Germinal center (tissue), 1 donor: ENCODE data around the gene BCAS3.

Experiments
- DNase-seq: peaks from one replicate; pipeline ENCODE4 v3.0.0; 2012; ENCODE audit warnings: mixed read lengths, low spot score

Gene BCAS3

DNA sequence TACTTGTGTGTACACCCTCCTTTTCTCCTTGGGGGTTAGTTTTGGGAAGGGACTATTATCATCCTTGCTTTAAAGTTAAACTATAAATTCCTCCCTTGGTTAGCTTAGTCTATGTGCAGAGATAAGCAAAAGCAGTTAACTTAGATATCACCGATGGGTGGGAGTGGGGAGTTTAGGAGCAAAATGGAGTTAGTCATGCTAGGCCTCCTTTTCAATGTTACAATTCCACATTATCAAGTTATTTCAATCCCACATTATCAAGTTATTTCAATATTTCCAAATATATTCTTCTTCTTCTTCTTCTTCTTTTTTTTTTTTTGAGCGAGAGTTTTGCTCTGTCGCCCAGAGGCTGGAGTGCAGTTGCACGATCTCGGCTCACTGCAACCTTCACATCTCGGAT, 1.7 kb upstream of the BCAS3 start:
- DNase-seq: no peak

DNA sequence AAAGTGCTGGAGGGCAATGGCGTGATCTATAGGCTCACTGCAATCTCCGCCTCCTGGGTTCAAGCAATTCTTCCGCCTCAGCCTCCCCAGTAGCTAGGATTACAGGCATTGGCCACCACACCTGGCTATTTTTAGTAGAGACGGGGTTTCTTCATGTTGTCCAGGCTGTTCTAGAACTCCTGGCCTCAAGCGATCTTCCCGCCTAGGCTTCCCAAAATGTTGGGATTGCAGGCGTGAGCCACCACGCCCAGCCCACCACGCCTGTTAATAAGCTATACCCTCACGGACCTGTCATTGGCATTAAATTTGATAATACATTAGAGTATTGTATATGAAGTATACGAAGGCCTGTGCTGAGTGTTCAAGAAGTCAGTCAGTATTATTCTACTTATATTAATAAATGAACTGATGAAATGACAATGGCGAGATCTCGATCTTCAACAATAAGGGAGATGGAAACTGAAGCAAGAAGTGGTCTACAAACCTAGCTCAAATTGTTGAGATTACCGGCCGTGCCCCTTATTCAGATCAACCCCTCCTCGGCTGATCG, 818 bp upstream of the BCAS3 start:
- no peak for DNase-seq

DNA sequence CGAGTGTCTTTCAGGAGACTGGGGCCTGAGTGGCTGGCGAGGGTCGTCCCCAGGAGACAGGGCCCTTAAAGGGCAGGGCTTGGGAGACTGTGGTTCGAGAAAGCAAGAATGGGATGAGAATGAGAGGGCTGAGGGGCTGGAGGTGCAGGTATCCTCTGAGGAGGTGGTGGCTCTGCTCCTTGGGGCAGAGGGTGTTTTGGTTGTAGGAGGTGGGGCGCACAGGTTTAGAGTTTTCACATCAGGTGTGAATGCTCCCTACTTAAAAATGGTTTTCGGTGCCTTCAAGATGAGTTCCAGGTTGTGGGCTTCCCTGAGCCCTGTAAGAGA, 430 bp downstream of the BCAS3 start:
- DNase-seq: peak; percentile 12

DNA sequence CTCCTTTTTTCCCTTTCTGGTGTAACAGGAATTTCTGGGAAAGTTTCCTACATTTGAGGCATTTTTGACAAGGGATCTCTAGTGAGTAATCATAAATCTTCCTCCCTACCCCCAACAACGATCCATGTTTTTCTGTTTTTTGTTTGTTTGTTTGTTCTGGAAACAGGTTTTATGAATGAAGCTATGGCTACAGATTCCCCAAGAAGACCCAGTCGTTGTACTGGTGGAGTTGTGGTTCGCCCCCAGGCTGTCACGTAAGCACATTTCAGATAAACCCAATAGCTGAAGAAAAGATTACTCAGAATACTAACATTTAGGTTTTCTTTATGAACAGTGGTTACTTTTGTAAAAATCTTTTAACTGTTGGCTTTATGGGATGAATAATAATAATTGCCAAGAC, 1.6 kb downstream of the BCAS3 start:
- no peak for DNase-seq

DNA sequence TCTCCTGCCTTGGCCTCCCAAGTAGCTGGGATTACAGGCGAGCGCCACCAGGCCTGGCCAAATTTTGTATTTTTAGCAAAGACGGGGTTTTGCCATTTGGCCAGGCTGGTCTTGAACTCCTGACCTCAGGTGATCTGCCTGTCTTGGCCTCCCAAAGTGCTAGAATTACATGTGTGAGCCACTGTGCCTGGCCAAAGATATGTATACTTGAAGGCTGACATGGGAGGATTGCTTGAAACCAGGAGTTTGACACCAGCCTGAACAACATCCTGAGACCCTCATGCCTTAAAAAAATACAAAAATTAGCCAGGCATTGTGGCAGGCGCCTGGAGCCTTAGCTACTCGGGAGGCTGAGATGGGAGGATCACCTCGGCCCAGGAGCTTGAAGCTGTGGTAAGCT, 3.1 kb downstream of the BCAS3 start:
- DNase-seq: no peak

DNA sequence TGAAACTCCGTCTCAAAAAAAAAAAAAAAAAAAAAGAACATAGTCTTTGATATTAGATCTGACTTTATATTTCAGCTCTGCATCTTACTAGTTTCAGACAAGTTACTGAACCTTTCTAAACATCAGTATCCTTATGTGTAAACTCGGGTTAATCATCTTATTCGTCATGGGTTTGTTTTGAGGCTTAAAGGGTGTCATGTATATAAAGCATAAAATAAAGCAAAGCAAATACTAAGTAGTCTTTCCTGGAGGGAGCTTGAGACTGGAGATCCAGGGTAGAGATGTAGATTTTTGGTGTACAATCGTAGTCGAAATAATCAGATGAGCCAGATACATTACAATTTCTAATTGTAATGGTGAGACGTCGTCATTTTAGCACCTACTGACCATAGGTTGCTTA, 7.8 kb downstream of the BCAS3 start:
- no peak for DNase-seq

DNA sequence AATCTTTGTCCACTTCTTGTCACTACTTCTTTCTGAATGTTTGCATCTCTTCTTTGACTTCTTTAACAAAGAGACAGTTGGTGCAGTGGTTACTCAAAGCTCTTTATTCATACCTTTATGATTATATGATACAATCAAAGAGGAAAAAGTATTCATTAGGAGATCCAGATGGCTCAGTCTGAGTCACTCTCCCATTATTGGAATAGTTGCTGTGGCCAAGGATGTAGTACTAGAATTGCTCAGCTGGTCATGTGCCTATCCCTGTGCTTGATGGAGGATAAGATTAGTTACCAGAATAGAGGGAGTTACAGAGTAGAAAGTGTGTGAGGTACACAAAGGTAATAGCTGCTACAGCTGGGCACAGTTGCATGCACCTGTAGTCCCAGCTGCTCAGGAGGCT, 18.3 kb downstream of the BCAS3 start:
- no peak for DNase-seq

DNA sequence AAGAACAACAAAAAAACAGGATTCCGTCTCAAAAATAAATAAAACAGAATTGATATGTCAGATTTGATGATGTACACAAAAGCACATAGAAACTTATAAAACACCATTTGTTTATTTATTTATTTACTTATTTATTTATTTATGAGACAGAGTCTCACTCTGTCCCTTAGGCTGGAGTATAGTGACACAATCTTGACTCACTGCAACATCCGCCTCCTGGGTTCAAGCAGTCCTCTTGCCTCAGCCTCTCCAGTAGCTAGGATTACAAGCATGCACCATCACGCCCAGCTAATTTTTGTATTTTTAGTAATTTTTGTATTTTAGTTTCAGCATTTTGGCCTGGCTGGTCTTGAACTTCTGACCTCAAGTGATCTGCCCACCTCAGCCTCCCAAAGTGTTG, 21.4 kb downstream of the BCAS3 start:
- no peak for DNase-seq

DNA sequence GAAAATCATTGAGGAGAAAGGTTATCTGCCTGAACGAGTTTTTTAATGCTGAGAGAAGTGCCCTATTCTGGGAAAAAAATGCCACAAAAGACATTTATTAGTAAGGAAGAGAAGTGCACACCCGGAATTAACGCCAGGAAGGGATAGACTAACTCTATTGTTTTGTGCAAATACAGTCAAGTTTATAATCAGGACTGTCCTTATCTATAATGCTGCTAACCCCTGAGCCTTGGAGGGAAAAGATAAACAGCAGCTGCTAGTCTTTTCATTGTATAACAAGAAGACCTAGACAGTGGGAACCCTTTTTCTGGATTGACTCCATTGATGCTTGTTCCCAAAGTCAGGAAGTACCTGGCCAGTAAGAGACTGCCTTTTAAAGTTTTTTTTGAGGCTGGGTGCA, 26.5 kb downstream of the BCAS3 start:
- no peak for DNase-seq

DNA sequence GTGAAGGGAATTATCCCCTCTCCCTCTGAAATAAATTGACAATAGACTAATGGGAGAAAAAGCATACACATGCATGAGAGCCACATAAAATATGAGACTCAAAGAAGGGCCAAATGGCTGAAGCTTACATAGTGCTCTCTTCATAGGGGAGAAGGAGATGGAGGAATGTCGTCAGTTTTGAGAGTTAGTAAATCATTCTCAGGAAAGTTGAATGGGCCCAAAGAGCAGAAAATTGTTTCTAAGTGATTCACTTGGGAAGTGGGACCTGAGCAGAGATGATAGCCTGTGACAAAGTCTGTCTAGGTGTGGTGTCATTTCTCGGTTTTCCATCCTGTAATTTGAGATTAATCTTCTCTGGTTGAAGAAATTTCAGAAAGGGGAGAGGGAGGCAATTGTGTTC, 35.0 kb downstream of the BCAS3 start:
- no peak for DNase-seq

DNA sequence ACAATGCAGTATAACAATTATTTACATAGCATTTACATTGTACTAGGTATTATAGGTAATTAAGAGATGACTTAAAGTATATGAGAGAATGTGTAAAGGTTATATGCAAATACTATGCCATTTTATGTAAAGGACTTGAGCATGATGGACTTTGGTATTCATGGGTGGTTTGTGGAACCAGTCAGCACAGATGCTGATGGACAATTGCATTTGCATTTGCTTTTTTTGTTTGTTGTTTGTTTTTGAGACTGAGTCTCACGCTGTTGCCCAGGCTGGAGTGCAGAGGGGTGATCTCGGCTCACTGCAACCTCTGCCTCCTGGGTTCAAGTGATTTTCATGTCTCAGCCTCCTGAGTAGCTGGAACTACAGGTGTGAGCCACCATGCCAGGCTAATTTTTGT, 36.0 kb downstream of the BCAS3 start:
- no peak for DNase-seq

DNA sequence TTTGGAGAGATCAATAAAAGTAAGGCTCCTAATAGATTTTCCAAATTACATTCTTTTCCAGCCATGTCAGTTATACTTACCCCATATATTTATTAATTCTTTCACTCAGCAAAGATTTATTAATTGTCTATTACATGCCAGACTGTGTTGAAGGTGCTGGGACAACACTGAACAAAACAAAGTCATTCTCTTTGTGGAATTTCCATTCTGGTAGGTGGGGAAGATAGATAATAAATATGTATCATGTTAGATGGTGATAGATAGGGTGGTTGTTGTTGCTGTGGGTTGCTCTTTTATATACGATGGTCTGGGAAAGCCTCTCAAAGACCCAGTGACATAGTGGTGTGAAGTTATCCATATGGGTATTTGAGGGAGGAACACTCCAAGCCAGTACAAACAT, 39.1 kb downstream of the BCAS3 start:
- DNase-seq: no peak

DNA sequence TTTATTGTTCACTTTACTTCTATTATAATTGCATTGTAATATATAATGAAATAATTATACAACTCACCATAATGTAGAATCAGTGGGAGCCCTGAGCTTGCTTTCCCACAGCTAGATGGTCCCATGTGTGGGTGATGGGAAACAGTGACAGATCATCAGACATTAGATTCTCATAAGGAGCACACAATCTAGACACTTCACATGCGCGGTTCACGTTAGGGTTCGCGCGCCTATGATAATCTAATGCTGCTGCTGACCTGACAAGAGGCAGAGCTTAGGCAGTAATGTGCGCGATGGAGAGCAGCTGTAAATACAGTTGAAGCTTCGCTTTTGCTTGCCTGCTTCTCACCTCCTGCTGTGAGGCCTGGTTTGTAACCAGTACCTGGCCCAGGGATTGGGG, 40.2 kb downstream of the BCAS3 start:
- DNase-seq: no peak

DNA sequence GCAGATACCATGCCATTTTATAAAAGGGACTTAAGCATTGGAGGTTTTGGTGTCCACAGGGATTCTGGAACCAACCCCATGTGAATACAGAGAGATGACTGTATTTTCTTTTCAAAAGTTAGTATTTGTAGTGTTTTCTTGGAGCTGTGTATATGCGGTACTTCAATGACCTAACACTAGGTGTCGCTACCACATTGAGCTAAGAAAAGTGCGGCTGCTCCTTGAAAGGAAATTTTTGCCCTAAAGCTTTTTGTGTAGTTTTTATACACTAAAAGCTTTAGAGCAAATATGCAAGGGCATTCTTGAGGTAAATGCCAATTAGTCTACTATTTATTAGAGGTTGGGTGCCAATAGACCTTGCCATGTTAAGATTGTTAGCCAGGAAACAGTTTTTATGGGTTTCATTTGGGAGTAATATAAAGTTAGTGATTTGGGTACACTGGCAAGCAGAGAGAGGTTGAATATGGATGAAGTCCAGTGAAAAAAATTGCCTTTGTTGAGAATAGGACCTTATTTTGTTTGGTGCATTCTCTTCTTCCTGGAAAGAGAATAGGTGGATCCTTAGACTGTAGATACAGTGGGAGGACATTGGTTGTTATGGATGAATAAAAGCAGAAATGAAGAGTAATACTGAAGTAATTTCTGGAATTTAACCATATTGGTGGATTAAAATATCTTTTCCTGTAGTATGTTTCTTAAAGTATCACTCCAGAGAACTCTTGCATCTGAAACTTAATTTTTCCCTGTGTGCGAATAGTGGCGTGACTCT, 43.3 kb downstream of the BCAS3 start:
- peak; percentile 44 for DNase-seq

DNA sequence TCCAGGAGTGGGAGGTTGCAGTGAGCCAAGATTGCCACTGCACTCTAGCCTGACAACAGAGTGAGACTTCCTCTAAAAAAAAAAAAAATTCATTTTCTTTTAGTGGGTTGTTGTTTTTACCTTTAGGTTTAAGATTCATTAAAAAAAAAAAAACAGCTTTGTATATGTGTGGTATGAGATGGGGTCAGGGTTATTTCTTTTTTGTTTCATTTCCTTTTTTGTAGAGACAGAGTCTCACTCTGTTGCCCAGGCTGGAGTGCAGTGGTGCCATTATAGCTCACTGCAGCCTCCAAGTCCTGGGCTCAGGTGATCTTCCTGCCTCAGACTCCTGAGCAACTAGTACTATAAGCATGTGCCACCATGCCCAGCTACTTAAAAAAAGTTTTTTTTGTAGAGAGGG, 47.0 kb downstream of the BCAS3 start:
- no peak for DNase-seq

DNA sequence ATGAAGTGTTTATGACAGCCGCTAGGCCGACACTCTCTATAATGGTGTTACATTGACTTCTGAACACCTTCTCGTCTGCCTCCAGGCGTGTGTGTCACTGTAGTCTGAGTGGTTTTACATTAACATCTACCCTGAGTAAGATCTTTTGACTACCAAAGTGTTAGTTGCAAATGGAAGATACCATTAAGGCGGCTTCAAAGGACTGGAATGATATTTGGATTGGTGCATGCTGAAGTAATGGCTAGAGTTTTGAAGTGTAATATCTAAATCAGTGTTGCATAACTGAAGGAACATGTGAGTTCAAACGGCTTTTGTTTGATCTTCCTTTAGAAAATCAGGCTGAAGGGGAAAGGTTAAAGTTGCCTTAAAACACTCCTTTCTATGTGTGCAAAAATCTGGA, 52.2 kb downstream of the BCAS3 start:
- DNase-seq: no peak

DNA sequence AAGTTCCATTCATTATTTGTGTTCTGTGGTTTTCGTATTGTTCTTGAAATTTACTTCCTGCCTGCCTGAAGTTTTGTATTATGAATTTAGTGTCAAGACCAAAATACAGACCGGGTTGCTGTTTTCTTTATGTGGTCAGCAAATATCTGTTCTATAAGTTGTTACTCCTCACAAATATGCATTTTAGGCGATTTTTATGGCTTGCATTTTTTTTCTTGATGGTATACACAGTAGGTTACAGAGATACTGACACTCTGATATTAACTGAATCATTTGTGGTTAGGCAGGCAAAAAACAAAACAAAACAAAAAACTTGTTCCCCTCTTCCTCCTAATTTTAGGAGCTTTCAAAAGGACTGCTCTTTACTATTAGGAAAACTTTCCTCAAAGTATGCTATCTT, 52.6 kb downstream of the BCAS3 start:
- DNase-seq: no peak

DNA sequence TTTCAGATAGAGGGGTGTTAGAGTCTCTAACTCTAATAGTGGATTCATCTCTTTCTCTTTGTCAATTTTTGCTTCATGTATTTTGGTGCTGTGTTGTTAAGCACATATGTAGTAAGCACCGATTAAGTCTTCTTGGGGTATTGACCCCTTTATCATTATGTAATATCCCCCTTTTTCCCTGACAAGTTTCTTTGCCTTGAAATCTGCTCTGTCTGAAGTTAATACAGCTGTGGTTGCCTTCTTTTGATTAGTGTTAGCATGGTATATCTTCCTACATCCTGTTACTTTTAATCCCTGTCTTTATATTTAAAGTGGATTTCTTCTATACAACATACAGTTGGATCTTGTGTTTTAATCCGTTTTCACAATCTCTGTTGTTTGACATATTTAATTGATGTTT, 60.6 kb downstream of the BCAS3 start:
- no peak for DNase-seq

DNA sequence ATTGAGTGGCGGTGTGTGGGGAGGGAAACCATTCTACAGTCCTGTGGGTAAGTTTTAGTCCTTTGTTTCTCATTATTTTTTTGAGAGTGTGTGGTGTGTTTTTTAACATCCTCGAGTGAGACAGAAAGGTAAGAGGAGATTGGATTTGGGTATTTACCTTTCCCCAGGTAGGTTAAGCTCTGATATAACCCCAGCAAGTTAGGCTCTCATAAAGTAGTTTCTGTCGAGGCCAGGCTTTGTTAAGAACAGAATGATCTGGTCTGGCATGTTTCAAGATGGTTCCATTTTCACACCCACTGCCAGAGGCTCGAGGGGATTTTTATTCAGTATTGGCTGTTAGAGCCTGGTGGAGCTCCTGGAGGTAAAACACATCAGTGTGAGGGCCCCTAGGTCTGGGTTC, 62.9 kb downstream of the BCAS3 start:
- DNase-seq: no peak

DNA sequence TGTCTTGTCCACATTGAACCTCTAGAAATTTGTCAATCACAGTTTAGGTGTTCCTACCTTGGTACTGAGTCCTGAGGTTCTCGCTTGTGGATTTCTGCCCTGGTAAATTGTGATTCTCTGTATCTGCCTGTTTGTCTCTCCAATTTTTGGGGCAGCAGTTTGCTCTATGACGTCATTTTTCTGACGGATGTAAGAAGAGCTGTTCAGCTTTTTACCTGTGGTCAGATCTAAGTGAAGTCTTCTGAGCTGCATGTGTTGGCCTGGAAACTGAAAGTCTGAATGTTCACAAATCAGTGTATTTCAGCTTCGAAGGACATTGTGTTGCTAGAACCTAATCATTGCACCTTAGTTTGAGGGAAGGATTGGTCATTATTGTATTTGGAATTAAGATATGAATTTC, 63.4 kb downstream of the BCAS3 start:
- DNase-seq: no peak

DNA sequence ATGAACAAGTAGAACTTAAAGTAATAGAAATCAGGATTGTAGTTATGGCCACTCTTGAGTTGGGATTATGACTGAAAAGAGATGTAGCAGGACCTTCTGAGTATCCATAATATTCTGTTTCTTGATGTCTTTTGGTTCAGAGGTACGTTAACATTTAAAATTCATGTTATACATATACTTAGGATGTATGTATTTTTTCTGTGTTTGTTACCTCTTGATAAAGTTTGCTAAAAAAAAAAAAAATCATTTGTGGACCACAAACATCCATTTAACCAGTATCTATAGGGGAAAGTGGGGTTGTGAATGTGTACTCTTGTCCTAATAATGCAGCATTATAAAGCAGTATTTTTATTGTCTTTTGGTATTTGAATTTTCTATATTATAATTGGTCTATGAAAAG, 65.6 kb downstream of the BCAS3 start:
- DNase-seq: no peak

DNA sequence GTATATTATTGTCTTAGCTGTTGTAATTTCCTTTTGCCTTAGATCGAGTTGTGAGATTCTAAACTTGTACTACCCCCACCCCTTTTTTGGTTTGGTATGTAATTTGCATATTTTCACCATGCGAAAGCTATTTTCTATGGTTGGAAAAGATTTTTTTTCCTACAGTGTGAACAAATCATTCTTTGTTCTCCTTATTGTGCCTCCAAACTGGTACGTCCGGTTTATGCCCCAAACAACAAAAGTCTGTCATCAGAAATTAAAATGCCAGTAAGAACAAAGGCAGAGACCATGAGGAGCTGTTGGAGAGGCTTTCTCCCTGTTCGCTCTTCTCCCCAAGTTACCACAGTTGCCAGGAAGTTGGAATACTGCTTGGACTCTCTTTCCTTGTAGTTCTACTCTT, 66.1 kb downstream of the BCAS3 start:
- no peak for DNase-seq

DNA sequence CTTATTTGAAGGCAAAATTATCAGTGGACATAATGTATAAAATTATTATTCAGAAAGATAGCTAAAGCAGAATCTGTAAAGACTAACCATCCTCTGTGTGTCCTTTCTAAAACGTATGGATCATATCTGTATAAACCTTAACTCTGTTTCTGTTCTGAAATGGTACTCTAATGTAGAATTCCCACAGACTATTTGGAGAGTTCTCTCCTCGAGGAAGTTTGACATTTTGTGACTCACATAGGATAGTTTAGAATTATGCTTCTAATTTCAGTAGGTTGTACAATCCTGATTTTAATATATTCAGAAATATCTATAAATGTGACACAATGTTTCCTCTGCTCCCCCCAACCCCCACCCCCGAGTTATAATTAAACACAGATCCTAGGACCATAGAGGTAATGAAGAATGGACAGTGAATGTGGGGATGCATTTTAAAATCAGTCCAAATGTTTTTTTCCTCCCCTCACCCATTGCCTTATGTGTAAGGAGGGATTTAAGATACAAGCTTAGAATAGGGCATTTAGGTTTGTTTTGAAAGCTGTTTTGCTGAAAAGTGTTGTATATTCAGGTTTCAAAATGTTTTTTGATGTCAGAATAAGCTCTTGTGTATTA, 66.8 kb downstream of the BCAS3 start:
- DNase-seq: no peak

DNA sequence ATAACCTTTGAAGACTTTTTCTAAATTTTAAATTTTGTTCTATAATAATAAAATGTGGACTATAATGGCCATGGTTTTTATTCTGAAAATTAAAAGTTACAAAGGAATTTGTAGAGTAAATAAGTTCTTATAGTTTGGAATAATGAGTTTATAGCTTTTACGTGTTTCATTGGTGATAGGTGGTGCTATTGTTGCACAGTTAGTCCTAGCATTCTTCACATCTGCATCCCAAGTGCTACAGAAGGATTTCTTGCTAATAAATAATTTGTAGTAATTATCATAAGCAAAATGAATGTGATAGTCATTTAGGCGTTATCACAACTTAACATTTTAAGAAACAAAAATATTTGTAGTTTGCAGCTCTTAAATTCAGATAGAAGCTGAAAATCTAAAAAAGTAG, 67.9 kb downstream of the BCAS3 start:
- no peak for DNase-seq
